ENCODE measurements around the gene BLOC1S5. TPM values are rescaled to one million over a fixed set of nuclear protein-coding genes. Genes with fewer than 3 reads are reported as not detected.
A peak's percentile ranks its signal among the peaks of the same experiment; 100 is the strongest.

BLOC1S5 gene
- total and polyA plus RNA-seq, 4 donors: 3.5 to 20.5 (median 6.6) TPM

- no peaks in the 10 kb centered on the region for H3K9me3 ChIP-seq (ENCODE audit: control insufficient read depth in 4 of 4, insufficient read depth in 3 of 4, low read length in 3 of 4)
- DNase-seq: no peak
- no peak overlapping the region for H3K27ac ChIP-seq (ENCODE audit: low read depth in 1 of 2, low read length in 1 of 2)
- H3K36me3 ChIP-seq (ENCODE audit: control insufficient read depth in 4 of 4, insufficient read depth in 4 of 4, low read length in 4 of 4): no peaks in the 10 kb centered on the region
- no peak for ATAC-seq (ENCODE audit: insufficient read depth, low FRiP score)
- no peak for TF ChIP-seq CTCF (IDR thresholded peaks at IDR 0.05; ENCODE audit: control extremely low read depth, extremely low read depth)
- no peak overlapping the region for H3K9ac ChIP-seq (ENCODE audit: insufficient read depth in 1 of 2, low read length in 2 of 2)
- peaks cover 0 to 7% (median 3%) of the 10 kb centered on the region in 5 donors for H3K4me1 ChIP-seq (ENCODE audit: control insufficient read depth in 5 of 5, insufficient read depth in 5 of 5, low read length in 5 of 5)
- no peak overlapping the region for H3K4me3 ChIP-seq
- no peaks in the 10 kb centered on the region for H3K27me3 ChIP-seq (ENCODE audit: control insufficient read depth in 3 of 3, insufficient read depth in 3 of 3, low read length in 2 of 3)
These were observed 41.6 kb upstream of the BLOC1S5 start for GRCh38 chr6:8105791-8106190.

GRCh38 chr6:8103726-8104125 lies 39.5 kb upstream of the BLOC1S5 start:
- ATAC-seq (ENCODE audit: insufficient read depth, low FRiP score) (no peak), DNase-seq (no peak)
- H3K4me3 ChIP-seq: no peak overlapping the region
- no peaks in the 10 kb centered on the region for H3K9me3 ChIP-seq (ENCODE audit: control insufficient read depth in 4 of 4, insufficient read depth in 3 of 4, low read length in 3 of 4)
- peaks cover 0 to 6% (median 0%) of the 10 kb centered on the region in 4 donors for H3K36me3 ChIP-seq (ENCODE audit: control insufficient read depth in 4 of 4, insufficient read depth in 4 of 4, low read length in 4 of 4)
- peaks cover 0 to 10% (median 5%) of the 10 kb centered on the region in 5 donors for H3K4me1 ChIP-seq (ENCODE audit: control insufficient read depth in 5 of 5, insufficient read depth in 5 of 5, low read length in 5 of 5)
- no peak overlapping the region for H3K27ac ChIP-seq (ENCODE audit: low read depth in 1 of 2, low read length in 1 of 2)
- no peak for TF ChIP-seq CTCF (IDR thresholded peaks at IDR 0.05; ENCODE audit: control extremely low read depth, extremely low read depth)
- no peaks in the 10 kb centered on the region for H3K27me3 ChIP-seq (ENCODE audit: control insufficient read depth in 3 of 3, insufficient read depth in 3 of 3, low read length in 2 of 3)
- H3K9ac ChIP-seq (ENCODE audit: insufficient read depth in 1 of 2, low read length in 2 of 2): no peak overlapping the region

- 1 to 2% methylated on average over 43 of the region's 43 CpGs for WGBS, 2 donors
- no peak for TF ChIP-seq CTCF (IDR thresholded peaks at IDR 0.05; ENCODE audit: control extremely low read depth, extremely low read depth)
- Histone ChIP-seq H3K4me3 (peak within 1 kb of the TSS; percentile 91), H3K4me1 (ENCODE audit: control insufficient read depth in 5 of 5, insufficient read depth in 5 of 5, low read length in 5 of 5) (peaks cover 0 to 10% (median 5%) of the 10 kb centered on the region in 5 donors), H3K27me3 (ENCODE audit: control insufficient read depth in 3 of 3, insufficient read depth in 3 of 3, low read length in 2 of 3) (no peaks in the 10 kb centered on the region), H3K27ac (ENCODE audit: low read depth in 1 of 2, low read length in 1 of 2) (peak within 1 kb of the TSS; percentile 34 to 41), H3K9me3 (ENCODE audit: control insufficient read depth in 4 of 4, insufficient read depth in 3 of 4, low read length in 3 of 4) (no peaks in the 10 kb centered on the region), H3K9ac (ENCODE audit: insufficient read depth in 1 of 2, low read length in 2 of 2) (peak within 1 kb of the TSS; percentile 44 to 65), H3K36me3 (ENCODE audit: control insufficient read depth in 4 of 4, insufficient read depth in 4 of 4, low read length in 4 of 4) (peaks cover 0 to 6% (median 0%) of the 10 kb centered on the region in 4 donors)
- ATAC-seq (ENCODE audit: insufficient read depth, low FRiP score) (peak; percentile 99), DNase-seq (peak; percentile 94 to 95 (median 95))
These were observed 38.2 kb upstream of the BLOC1S5 start, which contains the start of gene EEF1E1 for GRCh38 chr6:8102122-8102958. EEF1E1 (minus strand) TSS chr6:8102548; CDS start chr6:8102521, 27 bp downstream.
